ENCODE results near the gene SLC22A13.
"Not testable (repeated sequence)": the region's sequence is repeated elsewhere in the genome, so short reads cannot be mapped to it uniquely, and the experiment has no call there.

Gene SLC22A13

GRCh38 chr3:38265604-38266307 lies at the start of gene SLC22A13:
Gene SLC22A13, plus strand, starts transcription at chr3:38265812. Its CDS starts 49 bp downstream, at chr3:38265861.
- H3K9ac ChIP-seq (ENCODE audit: low read depth, low read length), result no peak within 1 kb of the TSS
- no peaks in the 10 kb centered on the region for H3K9me3 ChIP-seq (ENCODE audit: control insufficient read depth, insufficient read depth, low read length)
- H3K36me3 ChIP-seq (ENCODE audit: insufficient read depth, low read length), result no peaks in the 10 kb centered on the region
- H3K4me1 ChIP-seq (ENCODE audit: insufficient read depth, low read length), result peaks cover 5% of the 10 kb centered on the region

GRCh38 chr3:38219609-38220197 lies 45.9 kb upstream of the SLC22A13 start:
- Histone ChIP-seq H3K4me1 (ENCODE audit: insufficient read depth, low read length) (no peaks in the 10 kb centered on the region), H3K36me3 (ENCODE audit: insufficient read depth, low read length) (0 out of 2 replicates have a peak, but pooled peaks cover 3% of the 10 kb centered on the region), H3K9me3 (ENCODE audit: control insufficient read depth, insufficient read depth, low read length) (no peaks in the 10 kb centered on the region), H3K9ac (ENCODE audit: low read depth, low read length) (no peak overlapping the region)

GRCh38 chr3:38221005-38221404 lies 44.6 kb upstream of the SLC22A13 start:
- Histone ChIP-seq H3K9ac (ENCODE audit: low read depth, low read length) (no peak overlapping the region), H3K4me1 (ENCODE audit: insufficient read depth, low read length) (no peaks in the 10 kb centered on the region), H3K36me3 (ENCODE audit: insufficient read depth, low read length) (0 out of 2 replicates have a peak, but pooled peaks cover 3% of the 10 kb centered on the region), H3K9me3 (ENCODE audit: control insufficient read depth, insufficient read depth, low read length) (no peaks in the 10 kb centered on the region)

GRCh38 chr3:38222032-38222634 lies 43.5 kb upstream of the SLC22A13 start:
- Histone ChIP-seq H3K4me1 (ENCODE audit: insufficient read depth, low read length) (no peaks in the 10 kb centered on the region), H3K9ac (ENCODE audit: low read depth, low read length) (no peak overlapping the region), H3K36me3 (ENCODE audit: insufficient read depth, low read length) (peaks cover 6% of the 10 kb centered on the region; the same call in 1 of the 2 replicates), H3K9me3 (ENCODE audit: control insufficient read depth, insufficient read depth, low read length) (no peaks in the 10 kb centered on the region)

GRCh38 chr3:38224357-38224756 lies 41.3 kb upstream of the SLC22A13 start:
- H3K36me3 ChIP-seq (ENCODE audit: insufficient read depth, low read length), result peaks cover 10% of the 10 kb centered on the region; the same call in 1 of the 2 replicates
- H3K9me3 ChIP-seq (ENCODE audit: control insufficient read depth, insufficient read depth, low read length), result no peaks in the 10 kb centered on the region
- no peak overlapping the region for H3K9ac ChIP-seq (ENCODE audit: low read depth, low read length)
- H3K4me1 ChIP-seq (ENCODE audit: insufficient read depth, low read length), result no peaks in the 10 kb centered on the region

GRCh38 chr3:38226273-38226672 lies 39.3 kb upstream of the SLC22A13 start:
- Histone ChIP-seq H3K9ac (ENCODE audit: low read depth, low read length) (no peak overlapping the region), H3K36me3 (ENCODE audit: insufficient read depth, low read length) (peaks cover 10% of the 10 kb centered on the region; the same call in 1 of the 2 replicates), H3K4me1 (ENCODE audit: insufficient read depth, low read length) (no peaks in the 10 kb centered on the region), H3K9me3 (ENCODE audit: control insufficient read depth, insufficient read depth, low read length) (no peaks in the 10 kb centered on the region)

- no peaks in the 10 kb centered on the region for H3K9me3 ChIP-seq (ENCODE audit: control insufficient read depth, insufficient read depth, low read length)
- peaks cover 10% of the 10 kb centered on the region; the same call in 1 of the 2 replicates for H3K36me3 ChIP-seq (ENCODE audit: insufficient read depth, low read length)
- H3K4me1 ChIP-seq (ENCODE audit: insufficient read depth, low read length), result no peaks in the 10 kb centered on the region
- no peak overlapping the region for H3K9ac ChIP-seq (ENCODE audit: low read depth, low read length)
These were observed 37.6 kb upstream of the SLC22A13 start for GRCh38 chr3:38227989-38228388.

GRCh38 chr3:38229036-38229435 lies 36.6 kb upstream of the SLC22A13 start:
- H3K9ac ChIP-seq (ENCODE audit: low read depth, low read length), result no peak overlapping the region
- H3K36me3 ChIP-seq (ENCODE audit: insufficient read depth, low read length), result peaks cover 9% of the 10 kb centered on the region; the same call in 1 of the 2 replicates
- no peaks in the 10 kb centered on the region for H3K9me3 ChIP-seq (ENCODE audit: control insufficient read depth, insufficient read depth, low read length)
- H3K4me1 ChIP-seq (ENCODE audit: insufficient read depth, low read length), result no peaks in the 10 kb centered on the region

- Histone ChIP-seq H3K9ac (ENCODE audit: low read depth, low read length) (no peak overlapping the region), H3K36me3 (ENCODE audit: insufficient read depth, low read length) (0 out of 2 replicates have a peak, but pooled peaks cover 6% of the 10 kb centered on the region), H3K9me3 (ENCODE audit: control insufficient read depth, insufficient read depth, low read length) (no peaks in the 10 kb centered on the region; the same call in 1 of the 2 replicates), H3K4me1 (ENCODE audit: insufficient read depth, low read length) (no peaks in the 10 kb centered on the region)
These were observed 32.9 kb upstream of the SLC22A13 start for GRCh38 chr3:38232701-38233100.

GRCh38 chr3:38235466-38235865 lies 30.1 kb upstream of the SLC22A13 start:
- Histone ChIP-seq H3K9ac (ENCODE audit: low read depth, low read length) (no peak overlapping the region), H3K4me1 (ENCODE audit: insufficient read depth, low read length) (no peaks in the 10 kb centered on the region), H3K36me3 (ENCODE audit: insufficient read depth, low read length) (peaks cover 7% of the 10 kb centered on the region; the same call in 1 of the 2 replicates), H3K9me3 (ENCODE audit: control insufficient read depth, insufficient read depth, low read length) (no peaks in the 10 kb centered on the region; the same call in 1 of the 2 replicates)

- Histone ChIP-seq H3K9me3 (ENCODE audit: control insufficient read depth, insufficient read depth, low read length) (no peaks in the 10 kb centered on the region; the same call in 1 of the 2 replicates), H3K9ac (ENCODE audit: low read depth, low read length) (no peak overlapping the region), H3K4me1 (ENCODE audit: insufficient read depth, low read length) (no peaks in the 10 kb centered on the region), H3K36me3 (ENCODE audit: insufficient read depth, low read length) (peaks cover 7% of the 10 kb centered on the region; the same call in 1 of the 2 replicates)
These were observed 27.1 kb upstream of the SLC22A13 start for GRCh38 chr3:38238416-38239008.

- H3K9me3 ChIP-seq (ENCODE audit: control insufficient read depth, insufficient read depth, low read length); H3K9ac ChIP-seq (ENCODE audit: low read depth, low read length); H3K36me3 ChIP-seq (ENCODE audit: insufficient read depth, low read length); H3K4me1 ChIP-seq (ENCODE audit: insufficient read depth, low read length): not testable (repeated sequence)
These were observed 22.8 kb upstream of the SLC22A13 start for GRCh38 chr3:38242812-38243211.

GRCh38 chr3:38245930-38246329 lies 19.7 kb upstream of the SLC22A13 start:
- Histone ChIP-seq H3K9ac (ENCODE audit: low read depth, low read length) (no peak overlapping the region), H3K4me1 (ENCODE audit: insufficient read depth, low read length) (peaks cover 6% of the 10 kb centered on the region), H3K36me3 (ENCODE audit: insufficient read depth, low read length) (0 out of 2 replicates have a peak, but pooled peaks cover 2% of the 10 kb centered on the region), H3K9me3 (ENCODE audit: control insufficient read depth, insufficient read depth, low read length) (no peaks in the 10 kb centered on the region)

GRCh38 chr3:38247366-38248035 lies 18.1 kb upstream of the SLC22A13 start:
- Histone ChIP-seq H3K4me1 (ENCODE audit: insufficient read depth, low read length) (peaks cover 6% of the 10 kb centered on the region), H3K9ac (ENCODE audit: low read depth, low read length) (no peak overlapping the region), H3K36me3 (ENCODE audit: insufficient read depth, low read length) (peaks cover 6% of the 10 kb centered on the region; the same call in 1 of the 2 replicates), H3K9me3 (ENCODE audit: control insufficient read depth, insufficient read depth, low read length) (no peaks in the 10 kb centered on the region)

All from ES-I3 (cell line).